ENCODE results near the gene PTPN4.

DNA sequence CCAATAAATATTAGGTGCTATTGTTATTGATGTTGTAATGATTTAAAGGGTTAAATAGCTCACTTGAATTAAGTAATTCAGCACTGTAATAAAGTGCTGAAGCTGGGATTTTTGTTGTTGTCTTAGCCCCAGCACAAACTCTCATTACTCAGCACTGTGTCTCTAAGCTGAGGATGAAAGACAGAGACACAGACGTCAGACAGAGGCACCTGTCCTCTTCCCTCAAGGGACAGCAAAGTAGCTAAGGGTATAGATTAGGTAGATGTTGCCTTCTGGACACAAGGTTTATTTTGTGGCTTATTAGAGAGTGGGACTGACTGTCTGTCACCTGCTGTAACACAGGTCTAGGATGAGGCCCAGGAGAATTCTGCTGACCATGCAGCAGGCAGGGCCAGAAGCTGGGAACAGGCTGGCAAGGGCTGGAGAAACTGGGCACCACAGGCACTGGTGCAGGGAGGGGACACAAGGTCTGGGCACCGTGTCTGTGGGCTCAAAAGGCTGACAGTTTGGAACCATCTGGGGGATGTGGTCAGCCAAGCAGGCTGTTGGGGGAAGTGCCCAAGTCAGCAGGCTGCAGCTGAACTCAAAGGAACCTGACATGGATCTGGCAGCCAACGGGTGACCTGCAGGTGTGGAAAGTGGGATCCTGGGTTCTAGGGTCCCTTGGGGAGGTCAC is 20.0 kb upstream of the PTPN4 start:
- TF ChIP-seq EZH2 (optimal IDR thresholded peaks at IDR 0.05; ENCODE audit: low read depth, low read length): no peak
- TF ChIP-seq, protein P1, sequence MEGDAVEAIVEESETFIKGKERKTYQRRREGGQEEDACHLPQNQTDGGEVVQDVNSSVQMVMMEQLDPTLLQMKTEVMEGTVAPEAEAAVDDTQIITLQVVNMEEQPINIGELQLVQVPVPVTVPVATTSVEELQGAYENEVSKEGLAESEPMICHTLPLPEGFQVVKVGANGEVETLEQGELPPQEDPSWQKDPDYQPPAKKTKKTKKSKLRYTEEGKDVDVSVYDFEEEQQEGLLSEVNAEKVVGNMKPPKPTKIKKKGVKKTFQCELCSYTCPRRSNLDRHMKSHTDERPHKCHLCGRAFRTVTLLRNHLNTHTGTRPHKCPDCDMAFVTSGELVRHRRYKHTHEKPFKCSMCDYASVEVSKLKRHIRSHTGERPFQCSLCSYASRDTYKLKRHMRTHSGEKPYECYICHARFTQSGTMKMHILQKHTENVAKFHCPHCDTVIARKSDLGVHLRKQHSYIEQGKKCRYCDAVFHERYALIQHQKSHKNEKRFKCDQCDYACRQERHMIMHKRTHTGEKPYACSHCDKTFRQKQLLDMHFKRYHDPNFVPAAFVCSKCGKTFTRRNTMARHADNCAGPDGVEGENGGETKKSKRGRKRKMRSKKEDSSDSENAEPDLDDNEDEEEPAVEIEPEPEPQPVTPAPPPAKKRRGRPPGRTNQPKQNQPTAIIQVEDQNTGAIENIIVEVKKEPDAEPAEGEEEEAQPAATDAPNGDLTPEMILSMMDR (IDR thresholded peaks at IDR 0.05; ENCODE audit: low read length): no peak

Measured in MM.1S (cell line).